SK-N-SH (cell line): ENCODE measurements around the gene SMIM44. TPM values are rescaled to one million over a fixed set of nuclear protein-coding genes. Genes with fewer than 3 reads are reported as not detected.

Experiments used
- CTCF ChIA-PET: fragments of 300-600, 350-600 bp; formaldehyde crosslinking; extraction: SDS; loops from one replicate; lab custom pipeline; 2021; lab: Yijun Ruan, JAX
- POLR2A ChIA-PET: fragments of 350-600 bp; sonication (Branson Sonifier 250); formaldehyde crosslinking; extraction: SDS; loops from one replicate; lab custom pipeline; 2020; ENCODE audit warnings: antibody characterized with exemption, inconsistent platforms; lab: Yijun Ruan, JAX
- DNase-seq: peaks from one replicate; pipeline ENCODE4 v3.0.0; 2012
- H2AFZ ChIP-seq: fragments of 200-600 bp; sonication (generic); 2 replicates; pipeline ENCODE4 v1.8.1; 2016; ENCODE audit warnings: antibody characterized with exemption, mild to moderate bottlenecking, low read depth
- H3F3A ChIP-seq: fragments of 200-600 bp; sonication (generic); replicated peaks from 2 replicates; pipeline ENCODE3; 2016; ENCODE audit warnings: antibody characterized with exemption, mild to moderate bottlenecking; ENCODE audit not compliant: insufficient read depth
- H3K27ac ChIP-seq, 2 experiments: fragments of 200-500 bp in 1 of 2; fragments of 200-600 bp in 1 of 2; sonication (Bioruptor generic) in 1 of 2; sonication (generic), shearing (Covaris generic) in 1 of 2; 2 replicates each; pipeline versions ENCODE4 v1.5.1 to v1.6.1; 2014 to 2016; ENCODE audit warnings: low read depth in 2 of 2, inconsistent platforms in 1 of 2, low read length in 1 of 2, mild to moderate bottlenecking in 1 of 2, mixed read lengths in 1 of 2
- H3K27me3 ChIP-seq: fragments of 200-600 bp; sonication (generic), shearing (Covaris generic); 2 replicates; pipeline ENCODE4 v1.6.1; 2016; ENCODE audit warnings: mixed run types; ENCODE audit not compliant: insufficient read depth
- H3K36me3 ChIP-seq, 2 experiments: fragments of 200-500 bp in 1 of 2; fragments of 200-600 bp in 1 of 2; sonication (Bioruptor generic) in 1 of 2; sonication (generic) in 1 of 2; replicated peaks in 1 of 2; 2 replicates each; pipeline versions ENCODE3 to v1.5.1; 2014 to 2016; ENCODE audit warnings: low read length in 1 of 2, mild to moderate bottlenecking in 1 of 2; ENCODE audit not compliant: insufficient read depth in 2 of 2, control insufficient read depth in 1 of 2
- H3K4me1 ChIP-seq, 2 experiments: fragments of 200-500 bp in 1 of 2; fragments of 200-600 bp in 1 of 2; sonication (Bioruptor generic) in 1 of 2; sonication (generic), shearing (Covaris generic) in 1 of 2; 2 replicates each; pipeline versions ENCODE4 v1.5.1 to v1.6.1; 2014 to 2016; ENCODE audit warnings: low read depth in 1 of 2, low read length in 1 of 2, mixed run types in 1 of 2; ENCODE audit not compliant: insufficient read depth in 2 of 2, control insufficient read depth in 1 of 2
- H3K4me2 ChIP-seq: fragments of 200-600 bp; sonication (generic), shearing (Covaris generic); 2 replicates; pipeline ENCODE4 v1.6.1; 2017; ENCODE audit warnings: mixed run types
- H3K4me3 ChIP-seq, 2 experiments: fragments of 200-500 bp in 1 of 2; fragments of 200-600 bp in 1 of 2; sonication (Bioruptor generic) in 1 of 2; sonication (generic), shearing (Covaris generic) in 1 of 2; 2 replicates each; pipeline versions ENCODE4 v1.5.1 to v1.8.1; 2014 to 2016; ENCODE audit warnings: low read depth in 2 of 2, inconsistent platforms in 1 of 2, low read length in 1 of 2, mild to moderate bottlenecking in 1 of 2, mixed read lengths in 1 of 2, moderate library complexity in 1 of 2
- H3K79me2 ChIP-seq: fragments of 200-600 bp; sonication (generic); 2 replicates; pipeline ENCODE4 v1.8.1; 2017; ENCODE audit warnings: mild to moderate bottlenecking; ENCODE audit not compliant: insufficient read depth
- H3K9ac ChIP-seq: fragments of 200-600 bp; sonication (generic); 2 replicates; pipeline ENCODE4 v1.6.1; 2017; ENCODE audit warnings: mixed run types
- H3K9me2 ChIP-seq: fragments of 200-600 bp; sonication (generic); 2 replicates; pipeline ENCODE4 v1.6.1; 2017; ENCODE audit warnings: mixed run types
- H3K9me3 ChIP-seq: fragments of 200-600 bp; sonication (generic); 2 replicates; pipeline ENCODE4 v1.6.1; 2017; ENCODE audit warnings: mixed run types, mild to moderate bottlenecking, moderate library complexity
- H4K20me1 ChIP-seq: fragments of 200-600 bp; sonication (generic); 2 replicates; pipeline ENCODE4 v1.6.1; 2017; ENCODE audit warnings: mild to moderate bottlenecking, mixed run types; ENCODE audit not compliant: insufficient read depth
- CHD2 ChIP-seq: fragments of 150-350 bp; IDR thresholded peaks from 2 replicates; pipeline ENCODE4 v1.6.1; 2018; ENCODE audit warnings: low read length; ENCODE audit not compliant: partially characterized antibody
- EP300 ChIP-seq, 2 experiments: IDR thresholded peaks; 2 replicates each; pipeline versions ENCODE4 v1.4.0 to v1.6.1; 2012; ENCODE audit warnings: borderline replicate concordance in 1 of 2, low read depth in 1 of 2, low read length in 1 of 2
- EZH2phosphoT487 ChIP-seq: fragments of 200-600 bp; sonication (generic); IDR thresholded peaks from 2 replicates; pipeline ENCODE4 v1.6.1; 2017; ENCODE audit warnings: low read depth, mixed run types, mild to moderate bottlenecking, antibody characterized with exemption, moderate library complexity, borderline replicate concordance
- FOSL2 ChIP-seq: IDR thresholded peaks from 2 replicates; pipeline ENCODE4 v1.4.0; 2012; ENCODE audit warnings: low read depth, mild to moderate bottlenecking, moderate library complexity, borderline replicate concordance
- FOXM1 ChIP-seq: IDR thresholded peaks from 2 replicates; pipeline ENCODE4 v1.4.0; 2012; ENCODE audit warnings: low read depth, mild to moderate bottlenecking
- GATA2 ChIP-seq: sonication (generic); formaldehyde crosslinking; IDR thresholded peaks from 2 replicates; pipeline ENCODE4 v1.5.0; 2020; ENCODE audit warnings: mild to moderate bottlenecking, missing genetic modification reagents
- JUND ChIP-seq: IDR thresholded peaks from 2 replicates; pipeline ENCODE4 v1.4.0; 2012
- POLR2AphosphoS5 ChIP-seq: IDR thresholded peaks from 2 replicates; pipeline ENCODE4 v1.6.1; 2012; ENCODE audit warnings: low read depth, low read length
- RAD21 ChIP-seq: IDR thresholded peaks from 2 replicates; pipeline ENCODE4 v1.6.1; 2012; ENCODE audit warnings: mild to moderate bottlenecking, low read length
- RCOR1 ChIP-seq: fragments of 150-350 bp; IDR thresholded peaks from 2 replicates; pipeline ENCODE4 v1.6.1; 2017; ENCODE audit warnings: antibody characterized with exemption, low read length
- RFX5 ChIP-seq: IDR thresholded peaks from 2 replicates; pipeline ENCODE4 v1.6.1; 2012; ENCODE audit warnings: mild to moderate bottlenecking, improper control_type of control experiment, low read length
- RXRA ChIP-seq: IDR thresholded peaks from 2 replicates; pipeline ENCODE4 v1.4.0; 2012; ENCODE audit warnings: low read depth, mild to moderate bottlenecking, borderline replicate concordance
- SIN3A ChIP-seq: IDR thresholded peaks from 2 replicates; pipeline ENCODE4 v1.6.1; 2012; ENCODE audit warnings: low read depth, mild to moderate bottlenecking, low read length, moderate library complexity, borderline replicate concordance
- TAF1 ChIP-seq: IDR thresholded peaks from 2 replicates; pipeline ENCODE4 v1.6.1; 2012; ENCODE audit warnings: low read depth, mild to moderate bottlenecking, low read length, moderate library complexity, borderline replicate concordance
- TCF12 ChIP-seq: IDR thresholded peaks from 2 replicates; pipeline ENCODE4 v1.4.0; 2012
- USF1 ChIP-seq: IDR thresholded peaks from 2 replicates; pipeline ENCODE4 v1.4.0; 2012; ENCODE audit warnings: low read depth, borderline replicate concordance
- ZBTB33 ChIP-seq: IDR thresholded peaks from 2 replicates; pipeline ENCODE4 v1.4.0; 2012; ENCODE audit warnings: low read depth, borderline replicate concordance
- WGBS: methylation state at CpG from one replicate; pipeline ENCODE4 v1.1.6; 2017; ENCODE audit warnings: low lambda C conversion rate; 5-methylcytosine and 5-hydroxymethylcytosine counted together
- polyA plus RNA-seq, 3 experiments: library from polyadenylated mRNA; depleted of rRNA; stranded (reverse); fragments of >200 nt; gene quantifications; 2 replicates each; pipeline ENCODE4 v1.2.3, GENCODE V29; 2012
- TF ChIP-seq, protein P1 (sequence below): fragments of 150-350 bp; IDR thresholded peaks from 2 replicates; pipeline ENCODE4 v1.6.1; 2017; ENCODE audit warnings: antibody characterized with exemption, low read length, low read depth, borderline replicate concordance

The SMIM44 gene
- polyA plus RNA-seq, 1 of the 3 experiments (the other 2 are of a cell fraction), result not detected

DNA sequence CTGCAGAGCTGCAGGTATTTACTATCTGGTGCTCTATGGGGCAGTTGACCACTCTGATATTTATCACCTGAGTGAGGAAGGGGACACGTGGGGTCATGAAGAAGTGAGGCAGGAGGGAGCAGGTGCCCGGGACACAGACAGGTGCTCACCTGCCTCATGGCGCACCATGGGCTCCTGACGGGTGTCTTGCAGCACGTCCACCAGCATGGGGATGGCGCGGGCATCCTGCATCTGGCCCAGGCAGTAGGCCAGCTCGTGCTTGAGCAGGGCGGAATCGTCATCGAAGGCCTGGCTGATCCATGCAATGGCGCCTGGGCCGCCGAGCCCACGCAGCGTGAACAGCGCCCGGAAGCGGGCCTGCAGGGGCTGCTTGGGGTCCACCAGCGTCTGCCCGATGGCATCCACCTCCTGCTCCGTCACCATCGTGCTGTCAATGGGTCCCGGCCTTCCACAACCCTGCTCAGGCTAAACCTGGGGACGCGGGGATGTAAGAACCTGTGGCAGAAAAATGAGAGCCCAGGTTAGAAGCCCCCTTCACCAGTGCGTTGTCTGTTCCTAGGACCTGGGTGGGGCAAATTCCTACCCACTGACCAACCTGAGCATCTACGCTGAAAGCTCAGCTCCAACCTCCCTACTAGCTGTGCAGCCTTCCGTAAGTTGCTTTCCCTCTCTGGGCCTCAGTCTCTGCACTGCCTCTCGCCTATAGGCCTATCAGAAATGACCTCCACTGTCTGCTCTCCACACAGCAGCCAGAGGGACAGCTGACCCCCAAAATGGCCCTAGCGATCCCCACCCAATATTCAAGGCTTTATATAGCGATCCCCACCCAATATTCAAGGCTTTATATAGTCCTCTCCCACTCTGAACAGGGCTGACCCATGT lies 13.4 kb upstream of the SMIM44 start:
- Histone ChIP-seq H3K9me2 (no peaks in the 10 kb centered on the region), H3K9ac (no peak overlapping the region), H3F3A (peaks cover 4% of the 10 kb centered on the region), H2AFZ (no peak overlapping the region), H3K27me3 (no peaks in the 10 kb centered on the region), H3K36me3 (peaks cover 11 to 22% of the 10 kb centered on the region in 2 experiments), H3K4me3 (no peak overlapping the region), H3K4me2 (no peak overlapping the region), H3K27ac (no peak overlapping the region), H3K9me3 (no peaks in the 10 kb centered on the region), H3K4me1 (peaks cover 8 to 9% of the 10 kb centered on the region in 2 experiments; a peak in 2 of 4 replicates), H4K20me1 (no peaks in the 10 kb centered on the region), H3K79me2 (peaks cover 32% of the 10 kb centered on the region)
- ChIA-PET POLR2A (no interaction called here), CTCF (interaction anchor here (2.1 kb wide), 1 partner anchor 11 kb away, joined by 9 read pairs; no protein-coding TSS in a partner anchor)
- WGBS, result over 99% methylated on average over 13 of the region's 32 CpGs
- no peak for DNase-seq
- no peak for TF ChIP-seq RAD21
- TF ChIP-seq ZBTB33, result no peak
- no peak for TF ChIP-seq EZH2phosphoT487
- TF ChIP-seq TAF1, result no peak
- TF ChIP-seq FOSL2, result no peak
- no peak for TF ChIP-seq FOXM1
- no peak for TF ChIP-seq GATA2 (CRISPR knock-in tag)
- no peak for TF ChIP-seq RXRA
- TF ChIP-seq TCF12, result no peak
- TF ChIP-seq RFX5, result no peak
- TF ChIP-seq CHD2, result no peak
- TF ChIP-seq POLR2AphosphoS5, result no peak
- TF ChIP-seq USF1, result no peak
- TF ChIP-seq EP300 (IDR thresholded peaks at IDR 0.05; ENCODE audit: borderline replicate concordance in 1 of 2, low read depth in 1 of 2, low read length in 1 of 2), result no peak
- TF ChIP-seq, protein P1, sequence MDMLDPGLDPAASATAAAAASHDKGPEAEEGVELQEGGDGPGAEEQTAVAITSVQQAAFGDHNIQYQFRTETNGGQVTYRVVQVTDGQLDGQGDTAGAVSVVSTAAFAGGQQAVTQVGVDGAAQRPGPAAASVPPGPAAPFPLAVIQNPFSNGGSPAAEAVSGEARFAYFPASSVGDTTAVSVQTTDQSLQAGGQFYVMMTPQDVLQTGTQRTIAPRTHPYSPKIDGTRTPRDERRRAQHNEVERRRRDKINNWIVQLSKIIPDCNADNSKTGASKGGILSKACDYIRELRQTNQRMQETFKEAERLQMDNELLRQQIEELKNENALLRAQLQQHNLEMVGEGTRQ, result no peak
- no peak for TF ChIP-seq RCOR1
- TF ChIP-seq JUND, result no peak
- TF ChIP-seq SIN3A, result no peak
